ENCODE measurements around the gene TANC1. TPM values are rescaled to one million over a fixed set of nuclear protein-coding genes. Genes with fewer than 3 reads are reported as not detected.

TANC1 gene
- total RNA-seq, 1 donor: 34.7 TPM

- H3K36me3 ChIP-seq (ENCODE audit: insufficient read depth, low read length): peaks cover 19% of the 10 kb centered on the region
Observed at GRCh38 chr2:159160954-159161353, 192.5 kb downstream of the TANC1 start.

GRCh38 chr2:159163930-159164329, 195.5 kb downstream of the TANC1 start:
- Histone ChIP-seq H2AFZ (ENCODE audit: low read length) (no peak overlapping the region), H3K79me2 (ENCODE audit: insufficient read depth, low read length) (no peaks in the 10 kb centered on the region), H3K4me3 (ENCODE audit: insufficient read depth, low read length) (no peak overlapping the region), H3K9me3 (ENCODE audit: low read depth, low read length) (no peaks in the 10 kb centered on the region), H3K4me2 (ENCODE audit: insufficient read depth, low read length) (no peak overlapping the region), H3K27me3 (ENCODE audit: insufficient read depth, low read length) (no peaks in the 10 kb centered on the region), H3K27ac (ENCODE audit: low read depth, low read length) (no peak overlapping the region), H4K20me1 (ENCODE audit: insufficient read depth, low read length) (no peaks in the 10 kb centered on the region), H3K36me3 (ENCODE audit: insufficient read depth, low read length) (peaks cover 19% of the 10 kb centered on the region), H3K4me1 (ENCODE audit: insufficient read depth, low read length) (peaks cover under 1% of the 10 kb centered on the region)
- TF ChIP-seq CTCF (IDR thresholded peaks at IDR 0.05; ENCODE audit: extremely low read depth, low read depth, low read length): no peak
- DNase-seq (ENCODE audit: insufficient read length, low spot score, missing footprints): no peak

More at GRCh38 chr2:159160954-159161353, 192.5 kb downstream of the TANC1 start:
- Histone ChIP-seq H3K4me1 (ENCODE audit: insufficient read depth, low read length) (no peaks in the 10 kb centered on the region), H3K27ac (ENCODE audit: low read depth, low read length) (no peak overlapping the region), H4K20me1 (ENCODE audit: insufficient read depth, low read length) (no peaks in the 10 kb centered on the region), H3K4me2 (ENCODE audit: insufficient read depth, low read length) (no peak overlapping the region), H2AFZ (ENCODE audit: low read length) (no peak overlapping the region), H3K27me3 (ENCODE audit: insufficient read depth, low read length) (no peaks in the 10 kb centered on the region), H3K79me2 (ENCODE audit: insufficient read depth, low read length) (no peaks in the 10 kb centered on the region), H3K9me3 (ENCODE audit: low read depth, low read length) (no peaks in the 10 kb centered on the region), H3K4me3 (ENCODE audit: insufficient read depth, low read length) (no peak overlapping the region)
- no peak for DNase-seq (ENCODE audit: insufficient read length, low spot score, missing footprints)
- TF ChIP-seq CTCF (IDR thresholded peaks at IDR 0.05; ENCODE audit: extremely low read depth, low read depth, low read length): no peak

- Histone ChIP-seq H3K4me2 (ENCODE audit: insufficient read depth, low read length) (no peak overlapping the region), H3K4me3 (ENCODE audit: insufficient read depth, low read length) (no peak overlapping the region), H3K4me1 (ENCODE audit: insufficient read depth, low read length) (peaks cover 6% of the 10 kb centered on the region), H3K36me3 (ENCODE audit: insufficient read depth, low read length) (peaks cover 19% of the 10 kb centered on the region), H2AFZ (ENCODE audit: low read length) (no peak overlapping the region), H3K27ac (ENCODE audit: low read depth, low read length) (no peak overlapping the region), H3K9me3 (ENCODE audit: low read depth, low read length) (no peaks in the 10 kb centered on the region), H3K79me2 (ENCODE audit: insufficient read depth, low read length) (no peaks in the 10 kb centered on the region), H3K27me3 (ENCODE audit: insufficient read depth, low read length) (no peaks in the 10 kb centered on the region), H4K20me1 (ENCODE audit: insufficient read depth, low read length) (no peaks in the 10 kb centered on the region)
- no peak for TF ChIP-seq CTCF (IDR thresholded peaks at IDR 0.05; ENCODE audit: extremely low read depth, low read depth, low read length)
- no peak for DNase-seq (ENCODE audit: insufficient read length, low spot score, missing footprints)
Observed at GRCh38 chr2:159164457-159164911, 196.0 kb downstream of the TANC1 start.

GRCh38 chr2:159165048-159165447, 196.6 kb downstream of the TANC1 start:
- Histone ChIP-seq H3K4me3 (ENCODE audit: insufficient read depth, low read length) (no peak overlapping the region), H3K27me3 (ENCODE audit: insufficient read depth, low read length) (no peaks in the 10 kb centered on the region), H3K36me3 (ENCODE audit: insufficient read depth, low read length) (peaks cover 22% of the 10 kb centered on the region), H3K4me2 (ENCODE audit: insufficient read depth, low read length) (no peak overlapping the region), H3K27ac (ENCODE audit: low read depth, low read length) (no peak overlapping the region), H2AFZ (ENCODE audit: low read length) (no peak overlapping the region), H3K4me1 (ENCODE audit: insufficient read depth, low read length) (peaks cover 7% of the 10 kb centered on the region), H4K20me1 (ENCODE audit: insufficient read depth, low read length) (no peaks in the 10 kb centered on the region), H3K9me3 (ENCODE audit: low read depth, low read length) (no peaks in the 10 kb centered on the region), H3K79me2 (ENCODE audit: insufficient read depth, low read length) (no peaks in the 10 kb centered on the region)
- TF ChIP-seq CTCF (IDR thresholded peaks at IDR 0.05; ENCODE audit: extremely low read depth, low read depth, low read length): no peak
- DNase-seq (ENCODE audit: insufficient read length, low spot score, missing footprints): no peak

All from osteoblast (primary cell).